NCI-H526 treated with DMSO at 0.1 percent for 48 hours (cell line): Measurements from ENCODE around the gene PRR15L.
A peak's percentile ranks its signal among the peaks of the same experiment; 100 is the strongest.
"Not testable (repeated sequence)": the region's sequence is repeated elsewhere in the genome, so short reads cannot be mapped to it uniquely, and the experiment has no call there.

ENCODE experiments used
- DNase-seq: peaks from one replicate; lab custom pipeline; 2025; lab: John Stamatoyannopoulos, UW

The PRR15L gene

GRCh38 chr17:47988445-47988844, 30.8 kb upstream of the PRR15L start:
- DNase-seq, result not testable (repeated sequence)

GRCh38 chr17:47987240-47987835, 29.7 kb upstream of the PRR15L start:
- peak; percentile 36 for DNase-seq

GRCh38 chr17:47986520-47986919, 28.8 kb upstream of the PRR15L start:
- no peak for DNase-seq

GRCh38 chr17:47983492-47984223, 26.0 kb upstream of the PRR15L start:
- DNase-seq, result no peak

- DNase-seq, result no peak
Measured at GRCh38 chr17:47982645-47983390, 25.1 kb upstream of the PRR15L start.

- no peak for DNase-seq
Measured at GRCh38 chr17:47982091-47982617, 24.5 kb upstream of the PRR15L start.

- DNase-seq, result no peak
Measured at GRCh38 chr17:47981462-47981861, 23.8 kb upstream of the PRR15L start.

GRCh38 chr17:47980541-47980940, 22.9 kb upstream of the PRR15L start:
- DNase-seq, result no peak

- DNase-seq, result peak; percentile 38
Measured at GRCh38 chr17:47978324-47978723, 20.6 kb upstream of the PRR15L start.

- DNase-seq, result no peak
Measured at GRCh38 chr17:47975823-47976205, 18.1 kb upstream of the PRR15L start.

- DNase-seq, result no peak
Measured at GRCh38 chr17:47975189-47975822, 17.6 kb upstream of the PRR15L start.

GRCh38 chr17:47973541-47973940, 15.9 kb upstream of the PRR15L start:
- DNase-seq, result no peak

GRCh38 chr17:47970725-47971499, 13.2 kb upstream of the PRR15L start, which contains the start of gene CDK5RAP3:
TSS of gene CDK5RAP3 (plus strand) at chr17:47971113. CDS start at chr17:47971147, 34 bp downstream.
- DNase-seq, result peak; percentile 99

GRCh38 chr17:47969930-47970724, 12.4 kb upstream of the PRR15L start:
- no peak for DNase-seq

- no peak for DNase-seq
Measured at GRCh38 chr17:47968836-47969235, 11.2 kb upstream of the PRR15L start.

GRCh38 chr17:47967607-47968252, 10.0 kb upstream of the PRR15L start:
- DNase-seq, result no peak

- peak; percentile 50 for DNase-seq
Measured at GRCh38 chr17:47966079-47966519, 8.4 kb upstream of the PRR15L start.

- no peak for DNase-seq
Measured at GRCh38 chr17:47964856-47965255, 7.2 kb upstream of the PRR15L start.

GRCh38 chr17:47962901-47963300, 5.2 kb upstream of the PRR15L start:
- DNase-seq, result no peak

GRCh38 chr17:47961406-47961805, 3.7 kb upstream of the PRR15L start:
- no peak for DNase-seq
